Keratinocyte (primary cell): ENCODE data around the gene TSTD2. TPM values are rescaled to one million over a fixed set of nuclear protein-coding genes. Genes with fewer than 3 reads are reported as not detected.

Experiments
- DNase-seq: peaks from one replicate; pipeline ENCODE4 v3.0.0-alpha.2; 2011; ENCODE audit warnings: low read depth, missing footprints, low spot score
- FAIRE-seq: peaks from 2 replicates; lab custom pipeline; 2011; peaks lifted over from hg19 to GRCh38; lab: Jason Lieb, UNC
- H2AFZ ChIP-seq: 2 replicates; pipeline ENCODE4 v1.6.0; 2012; ENCODE audit warnings: low read length, control low read depth, inconsistent platforms; ENCODE audit not compliant: control insufficient read depth
- H3K27ac ChIP-seq: 2 replicates; pipeline ENCODE4 v1.5.1; 2011; ENCODE audit warnings: low read length; ENCODE audit not compliant: control insufficient read depth, insufficient read depth
- H3K27me3 ChIP-seq: 3 replicates; pipeline ENCODE4 v1.6.0; 2011; ENCODE audit warnings: low read length; ENCODE audit not compliant: control insufficient read depth, insufficient read depth; ENCODE audit errors: extremely low read depth
- H3K36me3 ChIP-seq, 2 experiments: 2 replicates in 1 of 2; 3 replicates in 1 of 2; pipeline ENCODE4 v1.5.1; 2011; ENCODE audit warnings: low read length in 2 of 2, mild to moderate bottlenecking in 1 of 2; ENCODE audit not compliant: control insufficient read depth in 2 of 2, insufficient read depth in 2 of 2; ENCODE audit errors: extremely low read depth in 1 of 2
- H3K4me1 ChIP-seq: 3 replicates; pipeline ENCODE4 v1.5.1; 2011; ENCODE audit warnings: low read length; ENCODE audit not compliant: control insufficient read depth, insufficient read depth; ENCODE audit errors: extremely low read depth
- H3K4me2 ChIP-seq: 3 replicates; pipeline ENCODE4 v1.6.0; 2011; ENCODE audit warnings: low read depth, low read length; ENCODE audit not compliant: control insufficient read depth, insufficient read depth; ENCODE audit errors: extremely low read depth
- H3K4me3 ChIP-seq, 3 experiments: fragments of 200-600 bp in 1 of 3; sonication (generic) in 1 of 3; 2 replicates in 2 of 3; 3 replicates in 1 of 3; pipeline ENCODE4 v1.5.1; 2011 to 2016; ENCODE audit warnings: low read length in 3 of 3, mild to moderate bottlenecking in 3 of 3, control low read depth in 2 of 3, inconsistent platforms in 1 of 3, low read depth in 1 of 3, mixed read lengths in 1 of 3, mixed run types in 1 of 3, moderate library complexity in 1 of 3; ENCODE audit not compliant: control insufficient read depth in 2 of 3, insufficient read depth in 2 of 3; ENCODE audit errors: extremely low read depth in 1 of 3
- H3K79me2 ChIP-seq: 2 replicates; pipeline ENCODE4 v1.6.0; 2012; ENCODE audit warnings: low read length; ENCODE audit not compliant: control insufficient read depth, insufficient read depth
- H3K9ac ChIP-seq: 3 replicates; pipeline ENCODE4 v1.6.0; 2011; ENCODE audit warnings: low read length; ENCODE audit not compliant: control insufficient read depth, insufficient read depth; ENCODE audit errors: extremely low read depth
- H3K9me1 ChIP-seq: 3 replicates; pipeline ENCODE4 v1.6.0; 2011; ENCODE audit warnings: low read length; ENCODE audit not compliant: control insufficient read depth, insufficient read depth; ENCODE audit errors: extremely low read depth
- H3K9me3 ChIP-seq: 2 replicates; pipeline ENCODE4 v1.5.1; 2012; ENCODE audit warnings: low read depth, low read length; ENCODE audit not compliant: control insufficient read depth
- H4K20me1 ChIP-seq: 3 replicates; pipeline ENCODE4 v1.6.0; 2011; ENCODE audit warnings: low read length; ENCODE audit not compliant: control insufficient read depth, insufficient read depth; ENCODE audit errors: extremely low read depth
- EZH2 ChIP-seq: IDR thresholded peaks from one replicate; pipeline ENCODE4 v1.6.1; 2012; ENCODE audit warnings: inconsistent platforms, mild to moderate bottlenecking, low read length, moderate library complexity
- dilution Hi-C: fragments of 300-500 bp; cut with MboI; formaldehyde crosslinking; loops from one replicate; pipeline ENCODE4 v1.7.0; 2020; ENCODE audit warnings: low sequenced_read_pairs; ENCODE audit not compliant: extremely low pct_ligation_motif_present
- polyA plus RNA-seq, 5 experiments: library from polyadenylated mRNA; depleted of rRNA in 3 of 5; stranded (reverse) in 3 of 5; stranded (forward) in 1 of 5; unstranded in 1 of 5; fragments of >200 nt; gene quantifications; 1 replicate in 1 of 5; 2 replicates in 3 of 5; 3 replicates in 1 of 5; pipeline versions ENCODE4 v1.2.1 to v1.2.3, GENCODE V29; 2011 to 2012; ENCODE audit warnings: missing spikeins in 2 of 5, low read depth in 1 of 5, low replicate concordance in 1 of 5
- TF ChIP-seq, protein P1 (sequence below), 3 experiments: IDR thresholded peaks in 1 of 3; conservative IDR thresholded peaks in 1 of 3; optimal IDR thresholded peaks in 1 of 3; 2 replicates in 2 of 3; 3 replicates in 1 of 3; pipeline versions ENCODE3 to v1.5.1; 2011; ENCODE audit warnings: low read length in 3 of 3, mild to moderate bottlenecking in 3 of 3, moderate library complexity in 2 of 3, control low read depth in 1 of 3, inconsistent platforms in 1 of 3; ENCODE audit not compliant: insufficient read depth in 2 of 3; ENCODE audit errors: extremely low read depth in 1 of 3

Gene TSTD2
- polyA plus RNA-seq, 1 donor (not counting 4 experiments of a cell fraction or from before 2014, with no cell fraction given) = 17.2 TPM

DNA sequence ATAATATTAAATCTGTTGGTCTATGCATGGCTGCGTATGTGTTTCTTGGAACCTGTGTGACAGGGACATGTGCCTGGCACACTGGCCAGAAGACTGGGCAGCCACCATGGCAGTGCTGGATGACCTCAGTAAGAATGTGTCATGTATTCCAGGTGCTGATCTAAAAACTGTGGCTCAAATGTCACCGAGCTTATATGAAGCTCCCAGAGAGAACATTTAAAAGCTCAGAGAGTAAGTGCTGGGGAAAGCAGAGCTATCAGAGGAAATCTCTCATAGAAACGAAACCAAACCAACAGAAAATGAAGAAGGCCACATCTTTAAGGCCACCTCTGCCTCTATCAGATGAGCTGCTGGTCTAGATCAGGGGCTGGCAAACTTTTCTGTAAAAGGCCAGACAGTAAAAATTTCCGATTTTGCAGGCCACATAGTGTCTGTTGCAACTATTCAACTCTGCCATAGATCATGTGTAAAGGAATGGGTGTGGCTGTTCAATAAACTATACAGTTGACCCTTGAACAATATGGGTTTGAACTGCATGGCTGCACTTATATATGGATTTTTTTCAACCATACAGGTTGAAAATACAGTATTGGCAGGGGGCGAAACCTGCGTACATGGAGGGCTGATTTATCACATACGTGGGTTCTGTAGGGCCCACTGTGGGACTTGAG is 31.8 kb downstream of the TSTD2 start:
- dilution Hi-C loops = no loop called here
- Histone ChIP-seq H3K27ac (no peak overlapping the region), H2AFZ (no peak overlapping the region), H3K9me3 (no peaks in the 10 kb centered on the region), H3K4me2 (no peak overlapping the region), H3K9me1 (no peaks in the 10 kb centered on the region), H3K79me2 (no peaks in the 10 kb centered on the region), H3K36me3 (peaks cover 20 to 24% of the 10 kb centered on the region in 2 experiments), H3K4me1 (no peaks in the 10 kb centered on the region), H3K4me3 (no peak overlapping the region), H3K27me3 (no peaks in the 10 kb centered on the region), H4K20me1 (no peaks in the 10 kb centered on the region), H3K9ac (no peak overlapping the region)
- FAIRE-seq (no peak), DNase-seq (no peak)
- TF ChIP-seq, protein P1, sequence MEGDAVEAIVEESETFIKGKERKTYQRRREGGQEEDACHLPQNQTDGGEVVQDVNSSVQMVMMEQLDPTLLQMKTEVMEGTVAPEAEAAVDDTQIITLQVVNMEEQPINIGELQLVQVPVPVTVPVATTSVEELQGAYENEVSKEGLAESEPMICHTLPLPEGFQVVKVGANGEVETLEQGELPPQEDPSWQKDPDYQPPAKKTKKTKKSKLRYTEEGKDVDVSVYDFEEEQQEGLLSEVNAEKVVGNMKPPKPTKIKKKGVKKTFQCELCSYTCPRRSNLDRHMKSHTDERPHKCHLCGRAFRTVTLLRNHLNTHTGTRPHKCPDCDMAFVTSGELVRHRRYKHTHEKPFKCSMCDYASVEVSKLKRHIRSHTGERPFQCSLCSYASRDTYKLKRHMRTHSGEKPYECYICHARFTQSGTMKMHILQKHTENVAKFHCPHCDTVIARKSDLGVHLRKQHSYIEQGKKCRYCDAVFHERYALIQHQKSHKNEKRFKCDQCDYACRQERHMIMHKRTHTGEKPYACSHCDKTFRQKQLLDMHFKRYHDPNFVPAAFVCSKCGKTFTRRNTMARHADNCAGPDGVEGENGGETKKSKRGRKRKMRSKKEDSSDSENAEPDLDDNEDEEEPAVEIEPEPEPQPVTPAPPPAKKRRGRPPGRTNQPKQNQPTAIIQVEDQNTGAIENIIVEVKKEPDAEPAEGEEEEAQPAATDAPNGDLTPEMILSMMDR (optimal IDR thresholded peaks at IDR 0.05 in 1 of 3, IDR thresholded peaks at IDR 0.05 in 1 of 3, conservative IDR thresholded peaks at IDR 0.05 in 1 of 3; ENCODE audit: extremely low read depth in 1 of 3, insufficient read depth in 2 of 3, low read length in 3 of 3) = no peak
- no peak for TF ChIP-seq EZH2

DNA sequence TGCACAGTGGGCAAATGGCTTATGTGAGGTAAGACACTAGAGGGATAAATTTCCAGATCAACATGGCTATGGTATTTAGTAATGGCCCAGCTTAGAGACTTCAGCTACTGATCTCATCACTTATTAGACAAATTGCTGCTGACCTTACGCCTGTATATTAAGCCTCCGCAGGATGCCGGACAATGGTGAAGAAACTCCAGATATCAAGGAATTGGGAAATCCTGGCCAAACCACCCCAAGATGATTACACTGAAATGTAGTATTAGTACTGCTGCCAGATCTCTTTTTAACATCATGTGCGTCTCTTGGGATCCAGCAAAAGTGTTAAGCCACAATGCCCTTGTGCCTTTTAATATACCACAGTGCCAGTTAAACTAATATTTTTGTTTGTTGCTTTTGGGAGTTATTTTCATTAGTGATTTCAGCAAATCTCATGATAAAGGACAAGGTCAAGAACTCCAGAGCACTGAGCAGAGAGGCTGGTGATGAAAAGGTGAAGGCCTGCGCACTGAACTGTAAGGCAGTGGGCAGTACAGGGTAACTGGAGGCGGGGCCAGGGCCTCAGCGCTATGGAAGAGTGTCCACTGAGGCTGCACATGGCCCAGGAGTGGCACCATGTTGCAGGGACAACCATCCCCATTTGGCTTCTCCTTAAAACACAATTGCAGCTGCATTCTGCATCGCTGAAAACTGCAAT is 32.5 kb downstream of the TSTD2 start:
- TF ChIP-seq, protein P1 (optimal IDR thresholded peaks at IDR 0.05 in 1 of 3, IDR thresholded peaks at IDR 0.05 in 1 of 3, conservative IDR thresholded peaks at IDR 0.05 in 1 of 3; ENCODE audit: extremely low read depth in 1 of 3, insufficient read depth in 2 of 3, low read length in 3 of 3) = no peak
- no peak for TF ChIP-seq EZH2
- Histone ChIP-seq H3K27ac (no peak overlapping the region), H3K4me2 (no peak overlapping the region), H3K4me3 (no peak overlapping the region), H3K9ac (no peak overlapping the region), H3K9me3 (no peaks in the 10 kb centered on the region), H3K4me1 (no peaks in the 10 kb centered on the region), H3K27me3 (no peaks in the 10 kb centered on the region), H3K9me1 (no peaks in the 10 kb centered on the region), H2AFZ (no peak overlapping the region), H4K20me1 (no peaks in the 10 kb centered on the region), H3K79me2 (no peaks in the 10 kb centered on the region), H3K36me3 (peaks cover 20 to 24% of the 10 kb centered on the region in 2 experiments)
- DNase-seq = no peak
- no peak for FAIRE-seq
- dilution Hi-C loops = no loop called here
